A549 (cell line): ENCODE data around the gene SRP9. TPM values are rescaled to one million over a fixed set of nuclear protein-coding genes. Genes with fewer than 3 reads are reported as not detected.
A peak's percentile ranks its signal among the peaks of the same experiment; 100 is the strongest.

Source experiments
- ATAC-seq, 2 experiments: fragments of 200-7000 bp in 1 of 2; fragments of >200 bp in 1 of 2; cut with Nextera tagmentation in 1 of 2; cut with Tn5 transposase in 1 of 2; 3 replicates each; pipeline versions ENCODE4 v1.8.0 to v1.9.1; 2018 to 2020; ENCODE audit warnings: mild to moderate bottlenecking in 1 of 2, moderate library complexity in 1 of 2
- CTCF ChIA-PET: fragments of 300-600 bp; sonication (Branson Sonifier 250); formaldehyde crosslinking; extraction: SDS; loops from one replicate; lab custom pipeline; 2021; ENCODE audit warnings: antibody characterized with exemption, inconsistent platforms; lab: Yijun Ruan, JAX
- POLR2A ChIA-PET: fragments of 350-600 bp; formaldehyde crosslinking; extraction: SDS; loops from one replicate; lab custom pipeline; 2021; ENCODE audit warnings: antibody characterized with exemption, inconsistent platforms; lab: Yijun Ruan, JAX
- DNase-seq, 2 experiments: peaks; one replicate each; pipeline versions ENCODE4 v3.0.0 to v3.0.0-alpha.2; 2011 to 2016; ENCODE audit warnings: low read depth in 1 of 2, low spot score in 1 of 2
- FAIRE-seq: peaks from 2 replicates; lab custom pipeline; 2011; peaks lifted over from hg19 to GRCh38; lab: Jason Lieb, UNC
- H3K27ac ChIP-seq, 2 experiments: fragments of >200 bp; sonication (Bioruptor Twin); formaldehyde crosslinking; 3 replicates each; pipeline ENCODE4 v1.5.1; 2016 to 2017
- H3K4me1 ChIP-seq: fragments of >200 bp; sonication (Bioruptor Twin); formaldehyde crosslinking; 3 replicates; pipeline ENCODE4 v1.6.1; 2016
- H3K4me2 ChIP-seq: fragments of >200 bp; sonication (Bioruptor Twin); formaldehyde crosslinking; 3 replicates; pipeline ENCODE4 v1.6.1; 2016
- H3K4me3 ChIP-seq: fragments of >200 bp; sonication (Bioruptor Twin); formaldehyde crosslinking; 3 replicates; pipeline ENCODE4 v1.5.1; 2016
- H3K9me3 ChIP-seq: fragments of >200 bp; sonication (Bioruptor Twin); formaldehyde crosslinking; 3 replicates; pipeline ENCODE4 v1.6.1; 2016
- CBX2 ChIP-seq: fragments of 200-600 bp; sonication (generic); IDR thresholded peaks from 2 replicates; pipeline ENCODE4 v1.6.1; 2016; ENCODE audit warnings: low read depth, mild to moderate bottlenecking, borderline replicate concordance
- CBX8 ChIP-seq: fragments of 200-600 bp; sonication (generic); IDR thresholded peaks from 2 replicates; pipeline ENCODE4 v1.6.1; 2016
- EP300 ChIP-seq, 2 experiments: fragments of >200 bp; sonication (Bioruptor Twin); formaldehyde crosslinking; IDR thresholded peaks; 2 replicates in 1 of 2; 3 replicates in 1 of 2; pipeline ENCODE4 v1.6.1; 2016 to 2017
- ESRRA ChIP-seq: fragments of 150-350 bp; IDR thresholded peaks from 2 replicates; pipeline ENCODE4 v1.6.1; 2014; ENCODE audit warnings: mild to moderate bottlenecking, low read length, borderline replicate concordance
- HDAC2 ChIP-seq: fragments of 200-600 bp; sonication (generic); IDR thresholded peaks from 2 replicates; pipeline ENCODE4 v1.6.1; 2016
- HEYL ChIP-seq: fragments of 250-450 bp; sonication (Bioruptor Pico); IDR thresholded peaks from 2 replicates; pipeline ENCODE4 v1.8.0; 2021; ENCODE audit warnings: mild to moderate bottlenecking, moderate library complexity
- HOXA7 ChIP-seq: fragments of 250-450 bp; sonication (Bioruptor Pico); IDR thresholded peaks from 2 replicates; pipeline ENCODE4 v1.5.0; 2020; ENCODE audit warnings: mild to moderate bottlenecking, moderate library complexity
- HOXB5 ChIP-seq: fragments of 250-450 bp; sonication (Bioruptor Pico); IDR thresholded peaks from 2 replicates; pipeline ENCODE4 v1.5.0; 2020; ENCODE audit warnings: mild to moderate bottlenecking, moderate library complexity
- KDM5A ChIP-seq: fragments of 200-600 bp; sonication (generic); IDR thresholded peaks from 2 replicates; pipeline ENCODE4 v1.6.1; 2016; ENCODE audit warnings: antibody characterized with exemption, mild to moderate bottlenecking
- MAZ ChIP-seq: fragments of 150-350 bp; IDR thresholded peaks from 2 replicates; pipeline ENCODE4 v1.6.1; 2014; ENCODE audit warnings: antibody characterized with exemption, low read depth, low read length, borderline replicate concordance
- NR3C1 ChIP-seq: fragments of >200 bp; sonication (Bioruptor Twin); formaldehyde crosslinking; IDR thresholded peaks from 3 replicates; pipeline ENCODE4 v1.6.1; 2017
- PHF8 ChIP-seq: fragments of 200-600 bp; sonication (generic); IDR thresholded peaks from 2 replicates; pipeline ENCODE4 v1.6.1; 2016; ENCODE audit warnings: low read depth, mild to moderate bottlenecking, antibody characterized with exemption, moderate library complexity, borderline replicate concordance
- POLR2A ChIP-seq: IDR thresholded peaks from 2 replicates; pipeline ENCODE4 v1.6.1; 2012; ENCODE audit warnings: mild to moderate bottlenecking, low read length
- POLR2AphosphoS2 ChIP-seq: conservative IDR thresholded peaks from 2 replicates; pipeline ENCODE4 v1.6.1; 2012; ENCODE audit warnings: low read length, improper control_type of control experiment, inconsistent platforms
- RAD21 ChIP-seq, 2 experiments: fragments of >200 bp in 1 of 2; sonication (Bioruptor Twin) in 1 of 2; formaldehyde crosslinking in 1 of 2; IDR thresholded peaks in 1 of 2; conservative IDR thresholded peaks in 1 of 2; 2 replicates in 1 of 2; 3 replicates in 1 of 2; pipeline ENCODE4 v1.6.1; 2012 to 2018; ENCODE audit warnings: inconsistent platforms in 1 of 2
- RARB ChIP-seq: fragments of 250-450 bp; sonication (Bioruptor Pico); IDR thresholded peaks from 2 replicates; pipeline ENCODE4 v1.8.0; 2021; ENCODE audit warnings: mild to moderate bottlenecking, moderate library complexity
- ZFP36 ChIP-seq: fragments of 450-650 bp; IDR thresholded peaks from 2 replicates; pipeline ENCODE4 v1.6.1; 2014; ENCODE audit warnings: borderline replicate concordance; ENCODE audit not compliant: partially characterized antibody
- whole genome bisulfite sequencing: methylation state at CpG from one replicate; pipeline ENCODE4 v1.1.6; 2017; ENCODE audit errors: missing lambda C conversion rate; 5-methylcytosine and 5-hydroxymethylcytosine counted together
- polyA plus RNA-seq, 4 experiments: library from polyadenylated mRNA; depleted of rRNA in 3 of 4; stranded (reverse); fragments of >200 nt; fragmentation: RNase III in 1 of 4; extraction: RNeasy Plus Mini Kit Qiagen cat#74134 plus additional on column Dnase treatment in 1 of 4; gene quantifications; 2 replicates in 3 of 4; 3 replicates in 1 of 4; pipeline ENCODE4 v1.2.3, GENCODE V29; 2011 to 2017
- TF ChIP-seq, protein P1 (sequence below): fragments of 150-350 bp; IDR thresholded peaks from 2 replicates; pipeline ENCODE4 v1.6.1; 2014; ENCODE audit warnings: low read depth, mild to moderate bottlenecking, low read length
- TF ChIP-seq, protein P2 (sequence below): IDR thresholded peaks from 2 replicates; pipeline ENCODE4 v1.6.1; 2012; ENCODE audit warnings: low read depth, borderline replicate concordance
- TF ChIP-seq, protein P3 (sequence below): fragments of 250-450 bp; sonication (Bioruptor Pico); IDR thresholded peaks from 2 replicates; pipeline ENCODE4 v1.5.0; 2020; ENCODE audit warnings: low read depth, mild to moderate bottlenecking, moderate library complexity
- TF ChIP-seq, protein P4 (sequence below): fragments of 250-450 bp; sonication (Bioruptor Pico); IDR thresholded peaks from 2 replicates; pipeline ENCODE4 v1.5.0; 2021; ENCODE audit warnings: mild to moderate bottlenecking, moderate library complexity, borderline replicate concordance

The SRP9 gene
- polyA plus RNA-seq, 2 of the 4 experiments (the other 2 are of a cell fraction), result 352 to 629 TPM

DNA sequence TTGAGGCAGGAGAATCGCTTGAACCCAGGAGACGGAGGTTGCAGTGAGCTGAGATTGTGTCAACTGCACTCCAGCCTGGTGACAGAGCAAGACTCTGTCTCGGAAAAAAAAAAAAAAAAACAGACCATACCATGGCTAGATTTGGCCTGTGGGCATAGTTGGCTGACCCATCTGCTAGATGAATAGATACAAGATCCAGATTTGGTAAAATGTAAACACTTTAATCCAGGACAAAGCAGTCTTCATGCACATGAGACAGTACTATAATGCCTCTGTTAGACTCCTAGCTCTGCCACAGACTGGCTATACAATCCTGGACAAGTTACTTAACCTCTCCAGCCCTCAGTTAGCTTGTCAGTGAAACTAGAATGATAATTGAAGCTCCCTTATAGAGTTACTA is 27.9 kb upstream of the SRP9 start:
- CTCF ChIA-PET, result interaction anchor here (0.8 to 4.3 kb wide), 4 partner anchors 13 to 196 kb away, joined by 3 to 19 read pairs (median 4); no protein-coding TSS in a partner anchor
- POLR2A ChIA-PET, result interaction anchor here (1.6 kb wide), 1 partner anchor 14 kb away, joined by 4 read pairs; no protein-coding TSS in a partner anchor

DNA sequence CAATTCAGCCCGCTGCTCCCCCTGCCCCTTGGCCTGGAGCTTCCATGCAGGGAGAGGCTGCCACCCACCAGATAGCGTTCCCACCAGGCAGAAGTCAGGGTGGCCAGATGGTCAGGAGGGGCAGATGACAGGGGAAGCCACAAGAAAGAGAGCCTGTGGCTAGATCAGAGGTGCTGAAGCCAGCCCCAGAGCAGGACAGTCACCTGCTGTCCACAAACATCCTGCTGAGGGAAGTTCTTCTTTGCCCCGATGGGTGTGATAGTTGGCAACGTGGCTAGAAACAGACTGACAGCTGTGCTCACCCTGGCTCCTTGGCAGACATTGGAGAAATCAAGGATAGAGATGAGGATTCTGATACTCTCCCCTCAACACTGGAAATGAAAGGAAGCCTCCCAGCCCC is 27.2 kb upstream of the SRP9 start:
- no peaks in the 10 kb centered on the region for H3K9me3 ChIP-seq
- ATAC-seq (no peak), FAIRE-seq (no peak), DNase-seq (no peak)
- H3K27ac ChIP-seq, result peak overlapping the region in 1 of 2 experiments; percentile 62; a peak in 4 of 6 replicates
- WGBS, result 65% methylated on average over 4 of the region's 4 CpGs
- H3K4me1 ChIP-seq, result peaks cover 36% of the 10 kb centered on the region
- POLR2A ChIA-PET, result no interaction called here
- TF ChIP-seq HOXA7 (CRISPR knock-in tag), result no peak
- no peak for TF ChIP-seq KDM5A
- no peak for TF ChIP-seq HOXB5 (CRISPR knock-in tag)
- no peak overlapping the region for H3K4me2 ChIP-seq
- CTCF ChIA-PET, result interaction anchor here (1.3 to 4.3 kb wide), 5 partner anchors 13 to 27 kb away, joined by 3 to 19 read pairs (median 5); partner anchors contain the start of gene SRP9
- H3K4me3 ChIP-seq, result no peak overlapping the region

More for the DNA sequence above, 27.9 kb upstream of the SRP9 start:
- Histone ChIP-seq H3K4me2 (no peak overlapping the region), H3K4me3 (no peak overlapping the region), H3K27ac (peak overlapping the region; percentile 15 to 62; a peak in 3 of 6 replicates), H3K4me1 (peaks cover 34% of the 10 kb centered on the region), H3K9me3 (no peaks in the 10 kb centered on the region)
- TF ChIP-seq NR3C1 (no peak), RAD21 (conservative IDR thresholded peaks at IDR 0.05 in 1 of 2, IDR thresholded peaks at IDR 0.05 in 1 of 2) (no peak), MAZ (no peak), PHF8 (no peak), ESRRA (no peak), CBX2 (no peak), HEYL (CRISPR knock-in tag) (no peak), POLR2A (no peak), EP300 (IDR thresholded peaks at IDR 0.05) (no peak)
- TF ChIP-seq, protein P1, sequence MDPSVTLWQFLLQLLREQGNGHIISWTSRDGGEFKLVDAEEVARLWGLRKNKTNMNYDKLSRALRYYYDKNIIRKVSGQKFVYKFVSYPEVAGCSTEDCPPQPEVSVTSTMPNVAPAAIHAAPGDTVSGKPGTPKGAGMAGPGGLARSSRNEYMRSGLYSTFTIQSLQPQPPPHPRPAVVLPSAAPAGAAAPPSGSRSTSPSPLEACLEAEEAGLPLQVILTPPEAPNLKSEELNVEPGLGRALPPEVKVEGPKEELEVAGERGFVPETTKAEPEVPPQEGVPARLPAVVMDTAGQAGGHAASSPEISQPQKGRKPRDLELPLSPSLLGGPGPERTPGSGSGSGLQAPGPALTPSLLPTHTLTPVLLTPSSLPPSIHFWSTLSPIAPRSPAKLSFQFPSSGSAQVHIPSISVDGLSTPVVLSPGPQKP, result no peak
- ATAC-seq, result no peak
- no peak for FAIRE-seq
- no peak for DNase-seq
- 92% methylated on average over 3 of the region's 3 CpGs for WGBS

DNA sequence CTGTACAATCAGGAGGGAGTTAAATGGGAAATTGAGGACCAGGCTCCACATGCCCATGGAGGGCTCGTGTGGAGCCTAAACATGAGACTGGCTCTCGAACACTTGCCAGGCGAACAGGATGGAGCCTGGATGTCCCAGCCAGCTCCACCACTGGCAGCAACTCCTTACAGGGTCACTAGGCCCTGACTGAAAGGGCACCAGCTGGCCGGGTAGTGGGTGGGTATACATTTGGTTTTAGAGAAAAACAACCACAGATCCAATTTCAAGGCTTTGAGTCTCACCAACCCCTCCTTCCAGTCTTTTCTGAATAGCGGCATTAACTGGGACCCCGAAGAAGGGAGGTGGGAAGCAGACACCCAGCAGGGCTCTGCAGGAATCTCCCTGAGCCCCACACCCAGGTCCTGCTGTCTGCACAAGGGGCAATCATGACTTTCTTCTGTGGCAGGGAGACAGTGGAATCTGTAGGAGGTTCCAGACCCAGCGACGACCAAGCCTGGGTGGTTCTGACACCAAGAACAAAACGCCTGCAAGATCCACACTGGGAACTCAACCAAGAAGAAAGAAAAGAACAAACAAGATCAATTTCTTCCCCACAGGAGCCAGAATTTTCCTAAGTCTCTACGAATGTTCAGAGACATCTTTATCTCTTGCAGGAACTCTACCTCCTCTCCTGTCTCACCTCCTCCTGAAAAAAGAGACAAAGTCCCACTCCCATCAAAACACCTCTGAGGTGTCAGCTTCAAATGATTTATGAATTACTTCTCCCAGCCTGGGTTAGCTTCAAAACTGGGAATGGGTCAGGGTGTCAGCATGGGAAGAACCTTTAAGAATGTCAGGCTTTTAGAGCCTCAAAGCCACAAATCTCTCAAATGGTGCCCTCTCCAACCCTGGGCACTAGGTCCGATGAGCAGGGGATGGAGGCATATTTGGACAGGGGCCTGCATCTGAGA is 26.5 kb upstream of the SRP9 start:
- ChIA-PET POLR2A (no interaction called here), CTCF (interaction anchor here (1.0 to 4.3 kb wide), 9 partner anchors 10 to 276 kb away, joined by 3 to 19 read pairs (median 4); partner anchors contain the start of gene SRP9)

More for the DNA sequence above, 26.5 kb upstream of the SRP9 start:
- no peak overlapping the region for H3K4me3 ChIP-seq
- H3K27ac ChIP-seq, result peak overlapping the region in 1 of 2 experiments; percentile 62; a peak in 2 of 6 replicates
- peaks cover 34% of the 10 kb centered on the region for H3K4me1 ChIP-seq
- no peak for DNase-seq
- ATAC-seq, result no peak
- TF ChIP-seq POLR2AphosphoS2 (no peak), HDAC2 (no peak), PHF8 (no peak), ZFP36 (no peak), RARB (CRISPR knock-in tag) (no peak), CBX8 (no peak)
- TF ChIP-seq, protein P2, sequence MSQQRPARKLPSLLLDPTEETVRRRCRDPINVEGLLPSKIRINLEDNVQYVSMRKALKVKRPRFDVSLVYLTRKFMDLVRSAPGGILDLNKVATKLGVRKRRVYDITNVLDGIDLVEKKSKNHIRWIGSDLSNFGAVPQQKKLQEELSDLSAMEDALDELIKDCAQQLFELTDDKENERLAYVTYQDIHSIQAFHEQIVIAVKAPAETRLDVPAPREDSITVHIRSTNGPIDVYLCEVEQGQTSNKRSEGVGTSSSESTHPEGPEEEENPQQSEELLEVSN, result no peak
- TF ChIP-seq, protein P3, sequence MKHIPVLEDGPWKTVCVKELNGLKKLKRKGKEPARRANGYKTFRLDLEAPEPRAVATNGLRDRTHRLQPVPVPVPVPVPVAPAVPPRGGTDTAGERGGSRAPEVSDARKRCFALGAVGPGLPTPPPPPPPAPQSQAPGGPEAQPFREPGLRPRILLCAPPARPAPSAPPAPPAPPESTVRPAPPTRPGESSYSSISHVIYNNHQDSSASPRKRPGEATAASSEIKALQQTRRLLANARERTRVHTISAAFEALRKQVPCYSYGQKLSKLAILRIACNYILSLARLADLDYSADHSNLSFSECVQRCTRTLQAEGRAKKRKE (CRISPR knock-in tag), result no peak
- TF ChIP-seq, protein P4, sequence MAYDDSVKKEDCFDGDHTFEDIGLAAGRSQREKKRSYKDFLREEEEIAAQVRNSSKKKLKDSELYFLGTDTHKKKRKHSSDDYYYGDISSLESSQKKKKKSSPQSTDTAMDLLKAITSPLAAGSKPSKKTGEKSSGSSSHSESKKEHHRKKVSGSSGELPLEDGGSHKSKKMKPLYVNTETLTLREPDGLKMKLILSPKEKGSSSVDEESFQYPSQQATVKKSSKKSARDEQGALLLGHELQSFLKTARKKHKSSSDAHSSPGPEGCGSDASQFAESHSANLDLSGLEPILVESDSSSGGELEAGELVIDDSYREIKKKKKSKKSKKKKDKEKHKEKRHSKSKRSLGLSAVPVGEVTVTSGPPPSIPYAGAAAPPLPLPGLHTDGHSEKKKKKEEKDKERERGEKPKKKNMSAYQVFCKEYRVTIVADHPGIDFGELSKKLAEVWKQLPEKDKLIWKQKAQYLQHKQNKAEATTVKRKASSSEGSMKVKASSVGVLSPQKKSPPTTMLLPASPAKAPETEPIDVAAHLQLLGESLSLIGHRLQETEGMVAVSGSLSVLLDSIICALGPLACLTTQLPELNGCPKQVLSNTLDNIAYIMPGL (CRISPR knock-in tag), result no peak
- no peak for FAIRE-seq
- 86% methylated on average over 11 of the region's 11 CpGs for WGBS
- H3K4me2 ChIP-seq, result no peak overlapping the region
- H3K9me3 ChIP-seq, result no peaks in the 10 kb centered on the region
